Left forelimb (tissue), 1 donor: Measurements from ENCODE around the gene CREG1.
"Not testable (repeated sequence)": the region's sequence is repeated elsewhere in the genome, so short reads cannot be mapped to it uniquely, and the experiment has no call there.

Source experiments
- DNase-seq: peaks from one replicate; pipeline ENCODE4 v3.0.0-alpha.2; 2018; ENCODE audit warnings: low spot score

CREG1 gene

GRCh38 chr1:167564612-167565270, 11.2 kb upstream of the CREG1 start:
- DNase-seq = no peak

GRCh38 chr1:167563579-167564246, 10.2 kb upstream of the CREG1 start:
- DNase-seq = no peak

GRCh38 chr1:167562702-167563101, 9.1 kb upstream of the CREG1 start:
- no peak for DNase-seq

- no peak for DNase-seq
Observed at GRCh38 chr1:167561753-167562152, 8.2 kb upstream of the CREG1 start.

- DNase-seq = peak; percentile 71
Observed at GRCh38 chr1:167555971-167556714, 2.6 kb upstream of the CREG1 start.

GRCh38 chr1:167555072-167555471, 1.5 kb upstream of the CREG1 start:
- not testable (repeated sequence) for DNase-seq

GRCh38 chr1:167554028-167554779, 642 bp upstream of the CREG1 start:
- DNase-seq = no peak

- DNase-seq = no peak
Observed at GRCh38 chr1:167551362-167551761, 2.2 kb downstream of the CREG1 start.

- no peak for DNase-seq
Observed at GRCh38 chr1:167548059-167548932, 5.3 kb downstream of the CREG1 start.

GRCh38 chr1:167546935-167547334, 6.6 kb downstream of the CREG1 start:
- no peak for DNase-seq

- no peak for DNase-seq
Observed at GRCh38 chr1:167545349-167545748, 8.2 kb downstream of the CREG1 start.

- DNase-seq = no peak
Observed at GRCh38 chr1:167544447-167545093, 9.0 kb downstream of the CREG1 start.

GRCh38 chr1:167543199-167543990, 10.2 kb downstream of the CREG1 start:
- DNase-seq = no peak

GRCh38 chr1:167542109-167543032, 11.2 kb downstream of the CREG1 start:
- DNase-seq = no peak

- no peak for DNase-seq
Observed at GRCh38 chr1:167541610-167542009, 12.0 kb downstream of the CREG1 start.

GRCh38 chr1:167541003-167541402, 12.6 kb downstream of the CREG1 start:
- DNase-seq = no peak

GRCh38 chr1:167538657-167539056, 14.9 kb downstream of the CREG1 start:
- no peak for DNase-seq

GRCh38 chr1:167533851-167534300, 19.7 kb downstream of the CREG1 start:
- peak; percentile 78 for DNase-seq
